Esophagus muscularis mucosa (tissue), 4 donors: ENCODE results near the gene SH3GL3. TPM values are rescaled to one million over a fixed set of nuclear protein-coding genes. Genes with fewer than 3 reads are reported as not detected.

Experiments used
- DNase-seq: peaks from one replicate; pipeline ENCODE4 v3.0.0-alpha.2; 2017; ENCODE audit errors: extremely low spot score
- H3K27ac ChIP-seq, 4 donors: fragments of 200-600 bp; sonication (generic); replicated peaks in 1 of 4; 1 replicate in 3 of 4; 2 replicates in 1 of 4; pipeline ENCODE4 v1.5.1; 2016 to 2019; ENCODE audit warnings: mild to moderate bottlenecking in 1 of 4
- H3K27me3 ChIP-seq, 4 donors: fragments of 200-600 bp; sonication (generic); one replicate each; pipeline versions ENCODE4 v1.5.1 to v1.6.0; 2016 to 2019
- H3K36me3 ChIP-seq, 4 donors: fragments of 200-600 bp; sonication (generic); one replicate each; pipeline ENCODE4 v1.5.1; 2016 to 2019
- H3K4me1 ChIP-seq, 4 donors: fragments of 200-600 bp; sonication (generic); one replicate each; pipeline ENCODE4 v1.5.1; 2016 to 2019
- H3K4me3 ChIP-seq, 4 donors: fragments of 200-600 bp; sonication (generic); 1 replicate in 2 of 4; 2 replicates in 2 of 4; pipeline ENCODE4 v1.5.1; 2016 to 2019; ENCODE audit warnings: mild to moderate bottlenecking in 4 of 4, moderate library complexity in 1 of 4
- H3K9me3 ChIP-seq, 4 donors: fragments of 200-600 bp; sonication (generic); 1 replicate in 3 of 4; 2 replicates in 1 of 4; pipeline ENCODE4 v1.5.1; 2016 to 2019
- CTCF ChIP-seq, 3 experiments: fragments of 200-600 bp in 2 of 3; fragments of 450-650 bp in 1 of 3; sonication (generic) in 2 of 3; IDR thresholded peaks; one replicate each; pipeline ENCODE4 v1.5.1; 2017 to 2019; ENCODE audit warnings: antibody characterized with exemption in 3 of 3, mild to moderate bottlenecking in 2 of 3, moderate library complexity in 1 of 3
- EP300 ChIP-seq: sonication (generic); formaldehyde crosslinking; IDR thresholded peaks from one replicate; pipeline ENCODE4 v1.6.1; 2017; ENCODE audit warnings: antibody characterized with exemption
- POLR2A ChIP-seq: fragments of 450-650 bp; IDR thresholded peaks from one replicate; pipeline ENCODE4 v1.6.1; 2017; ENCODE audit warnings: antibody characterized with exemption, moderate library complexity, mild to moderate bottlenecking, low read depth
- POLR2AphosphoS5 ChIP-seq, 2 donors: sonication (generic); formaldehyde crosslinking; IDR thresholded peaks; one replicate each; pipeline ENCODE4 v1.6.1; 2017; ENCODE audit warnings: antibody characterized with exemption in 2 of 2
- WGBS: methylation state at CpG from one replicate; pipeline ENCODE4 v1.1.5; 2018; 5-methylcytosine and 5-hydroxymethylcytosine counted together
- intact Hi-C: fragments of 100-400 bp; cut with DNase I; formaldehyde crosslinking; loops from one replicate; pipeline ENCODE4 v1.15.1; 2023
- total RNA-seq, 4 donors: library from RNA; depleted of rRNA; stranded (reverse); fragments of >200 nt; gene quantifications; one replicate each; pipeline versions ENCODE4 v1.1.0 to v1.2.1, GENCODE V29; 2016

SH3GL3 gene
- total RNA-seq, 4 donors from 2014 or later: 0.19 TPM; not detected in 3

GRCh38 chr15:83458381-83458780 is 11.2 kb downstream of the SH3GL3 start:
- DNase-seq: peak; percentile 66
- intact Hi-C loops: no loop called here
- Histone ChIP-seq H3K36me3 (no peaks in the 10 kb centered on the region), H3K4me1 (no peaks in the 10 kb centered on the region), H3K27ac (no peak overlapping the region), H3K9me3 (no peaks in the 10 kb centered on the region), H3K27me3 (peaks cover 0 to 17% (median 0%) of the 10 kb centered on the region in 4 donors), H3K4me3 (no peak overlapping the region)
- TF ChIP-seq CTCF (IDR thresholded peaks at IDR 0.05) (no peak), POLR2A (no peak), POLR2AphosphoS5 (IDR thresholded peaks at IDR 0.05) (no peak), EP300 (no peak)
- 63% methylated on average over 3 of the region's 3 CpGs for WGBS

- Histone ChIP-seq H3K36me3 (no peaks in the 10 kb centered on the region), H3K4me1 (no peaks in the 10 kb centered on the region)
Measured at GRCh38 chr15:83462026-83462425, 14.9 kb downstream of the SH3GL3 start.

GRCh38 chr15:83462953-83463433 is 15.9 kb downstream of the SH3GL3 start:
- Histone ChIP-seq H3K9me3 (no peaks in the 10 kb centered on the region), H3K27me3 (peaks cover 0 to 12% (median 0%) of the 10 kb centered on the region in 4 donors), H3K27ac (no peak overlapping the region), H3K4me3 (no peak overlapping the region), H3K36me3 (no peaks in the 10 kb centered on the region), H3K4me1 (no peaks in the 10 kb centered on the region)
- 57% methylated on average over 4 of the region's 4 CpGs for WGBS
- intact Hi-C loops: no loop called here
- no peak for DNase-seq
- TF ChIP-seq EP300 (no peak), POLR2AphosphoS5 (IDR thresholded peaks at IDR 0.05) (no peak), POLR2A (no peak), CTCF (IDR thresholded peaks at IDR 0.05) (no peak)

More at GRCh38 chr15:83462026-83462425, 14.9 kb downstream of the SH3GL3 start:
- Histone ChIP-seq H3K4me3 (no peak overlapping the region), H3K27ac (no peak overlapping the region), H3K27me3 (peaks cover 0 to 16% (median 0%) of the 10 kb centered on the region in 4 donors), H3K9me3 (no peaks in the 10 kb centered on the region)
- intact Hi-C loops: no loop called here
- DNase-seq: no peak
- WGBS: 89% methylated on average over 3 of the region's 3 CpGs
- TF ChIP-seq CTCF (IDR thresholded peaks at IDR 0.05) (no peak), EP300 (no peak), POLR2AphosphoS5 (IDR thresholded peaks at IDR 0.05) (no peak), POLR2A (no peak)

DNA sequence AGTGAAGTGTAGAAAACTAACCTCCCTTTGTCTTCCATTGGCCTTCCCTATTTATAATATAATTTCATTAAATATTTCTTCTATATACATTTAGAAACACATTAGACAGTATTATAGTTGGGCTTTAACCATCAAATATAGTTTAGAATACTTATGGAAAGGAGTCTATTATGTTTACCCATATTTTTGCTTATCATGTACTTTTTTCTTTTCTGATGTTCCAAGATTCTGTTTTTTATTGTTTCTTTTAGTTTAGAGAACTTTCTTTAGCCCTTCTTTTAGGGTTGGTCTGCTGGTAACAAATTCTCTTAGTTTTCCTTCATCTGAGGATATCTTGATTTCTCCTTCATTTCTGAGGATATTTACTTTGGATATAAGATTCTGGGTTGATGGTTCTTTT is 23.7 kb downstream of the SH3GL3 start:
- intact Hi-C loops: no loop called here
- H3K9me3 ChIP-seq: peaks cover 0 to 8% (median 0%) of the 10 kb centered on the region in 4 donors
- no peak for DNase-seq
- H3K27ac ChIP-seq: no peak overlapping the region
- peaks cover 0 to 8% (median 0%) of the 10 kb centered on the region in 4 donors for H3K27me3 ChIP-seq
- TF ChIP-seq CTCF (IDR thresholded peaks at IDR 0.05) (no peak), POLR2A (no peak), POLR2AphosphoS5 (IDR thresholded peaks at IDR 0.05) (no peak), EP300 (no peak)
- H3K4me1 ChIP-seq: no peaks in the 10 kb centered on the region
- no peak overlapping the region for H3K4me3 ChIP-seq
- no peaks in the 10 kb centered on the region for H3K36me3 ChIP-seq

DNA sequence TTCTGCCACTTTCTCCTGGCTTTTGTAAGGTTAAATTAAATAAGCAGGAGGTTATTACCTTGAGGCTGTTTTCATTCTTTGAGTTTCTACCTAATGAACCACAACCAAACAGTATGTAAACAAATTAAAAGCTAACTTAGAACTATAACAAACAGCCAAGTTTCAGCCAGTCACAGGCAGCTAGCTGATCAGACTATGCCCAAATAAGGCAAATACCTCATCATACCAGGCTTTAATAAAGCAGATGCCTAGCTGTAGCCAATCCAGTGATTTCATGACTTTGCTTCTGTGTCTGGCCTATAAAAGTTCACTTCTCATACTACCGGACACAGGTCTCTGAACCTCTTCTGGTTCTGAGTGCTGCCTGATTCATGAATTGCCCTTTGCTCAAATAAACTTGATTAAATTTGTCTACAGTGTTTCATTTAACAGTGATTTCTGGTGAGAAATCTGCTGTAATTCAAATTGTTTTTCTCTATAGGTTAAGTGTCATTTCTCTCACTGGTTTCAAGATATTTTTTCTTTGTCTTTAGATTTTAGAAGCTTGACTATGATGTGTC is 24.2 kb downstream of the SH3GL3 start:
- TF ChIP-seq POLR2A (no peak), POLR2AphosphoS5 (IDR thresholded peaks at IDR 0.05) (no peak), EP300 (no peak), CTCF (IDR thresholded peaks at IDR 0.05) (no peak)
- 87% methylated on average over 1 of the region's 1 CpG for WGBS
- intact Hi-C loops: no loop called here
- H3K9me3 ChIP-seq: peaks cover 0 to 8% (median 0%) of the 10 kb centered on the region in 4 donors
- no peaks in the 10 kb centered on the region for H3K36me3 ChIP-seq
- H3K27ac ChIP-seq: no peak overlapping the region
- DNase-seq: peak; percentile 19
- no peaks in the 10 kb centered on the region for H3K4me1 ChIP-seq
- H3K4me3 ChIP-seq: no peak overlapping the region
- H3K27me3 ChIP-seq: peaks cover 0 to 8% (median 0%) of the 10 kb centered on the region in 4 donors
